Loucy (cell line): ENCODE measurements around the gene MBTPS2.

ENCODE experiments used
- H2AFZ ChIP-seq: fragments of 200-600 bp; sonication (generic); 2 replicates; pipeline ENCODE4 v1.6.0; 2016; ENCODE audit warnings: antibody characterized with exemption, mild to moderate bottlenecking, low read length, moderate library complexity
- H3F3A ChIP-seq: fragments of 200-600 bp; 2 replicates; pipeline ENCODE4 v1.6.0; 2016; ENCODE audit warnings: antibody characterized with exemption, low read depth, mild to moderate bottlenecking
- H3K27me3 ChIP-seq: fragments of 200-600 bp; sonication (generic); 2 replicates; pipeline ENCODE4 v1.6.1; 2014; ENCODE audit warnings: low read length, mild to moderate bottlenecking; ENCODE audit not compliant: insufficient read depth, poor library complexity, severe bottlenecking
- H3K36me3 ChIP-seq: fragments of 200-600 bp; sonication (generic); 2 replicates; pipeline ENCODE4 v1.6.1; 2016; ENCODE audit warnings: low read length; ENCODE audit not compliant: insufficient read depth
- H3K4me1 ChIP-seq: fragments of 200-600 bp; sonication (generic); 2 replicates; pipeline ENCODE4 v1.5.1; 2014; ENCODE audit warnings: low read length, mild to moderate bottlenecking; ENCODE audit not compliant: insufficient read depth, poor library complexity, severe bottlenecking
- H3K4me2 ChIP-seq: fragments of 200-600 bp; sonication (generic); 2 replicates; pipeline ENCODE4 v1.6.0; 2014; ENCODE audit warnings: antibody characterized with exemption, low read length, low read depth, mild to moderate bottlenecking; ENCODE audit not compliant: poor library complexity, severe bottlenecking
- H3K4me3 ChIP-seq: fragments of 200-600 bp; sonication (generic); 2 replicates; pipeline ENCODE4 v1.5.1; 2014; ENCODE audit warnings: low read length, mild to moderate bottlenecking, mixed read lengths; ENCODE audit not compliant: poor library complexity, severe bottlenecking
- H3K79me2 ChIP-seq: fragments of 200-600 bp; sonication (generic); 2 replicates; pipeline ENCODE4 v1.6.1; 2014; ENCODE audit warnings: low read length; ENCODE audit not compliant: insufficient read depth
- H3K9ac ChIP-seq: fragments of 200-600 bp; sonication (generic); 2 replicates; pipeline ENCODE4 v1.6.0; 2014; ENCODE audit warnings: mild to moderate bottlenecking, low read depth, low read length, moderate library complexity; ENCODE audit not compliant: poor library complexity, severe bottlenecking
- H3K9me2 ChIP-seq: fragments of 200-600 bp; sonication (generic); replicated peaks from 2 replicates; pipeline ENCODE4 v1.6.1; 2016; ENCODE audit warnings: low read depth, low read length, mixed read lengths
- H3K9me3 ChIP-seq: fragments of 200-600 bp; sonication (generic); 2 replicates; pipeline ENCODE4 v1.6.1; 2014; ENCODE audit warnings: mild to moderate bottlenecking, antibody characterized with exemption, low read length, low read depth; ENCODE audit not compliant: insufficient read depth
- H4K20me1 ChIP-seq: fragments of 200-600 bp; sonication (generic); 2 replicates; pipeline ENCODE4 v1.6.0; 2014; ENCODE audit warnings: antibody characterized with exemption, low read length, mild to moderate bottlenecking; ENCODE audit not compliant: insufficient read depth, poor library complexity, severe bottlenecking
- CTCF ChIP-seq: fragments of 200-600 bp; sonication (generic); conservative IDR thresholded peaks from 2 replicates; pipeline ENCODE4 v1.5.1; 2014; ENCODE audit warnings: mild to moderate bottlenecking, antibody characterized with exemption, low read length
- EZH2phosphoT487 ChIP-seq: fragments of 200-600 bp; IDR thresholded peaks from 2 replicates; pipeline ENCODE4 v1.6.1; 2018; ENCODE audit warnings: antibody characterized with exemption, mild to moderate bottlenecking, moderate library complexity, borderline replicate concordance

The MBTPS2 gene

GRCh38 chrX:21831496-21831895 lies 7.9 kb upstream of the MBTPS2 start:
- no peaks in the 10 kb centered on the region for H3K79me2 ChIP-seq
- H3K4me1 ChIP-seq = no peaks in the 10 kb centered on the region
- H3K27me3 ChIP-seq = no peaks in the 10 kb centered on the region
- H3K4me2 ChIP-seq = no peak overlapping the region
- no peak for TF ChIP-seq CTCF
- TF ChIP-seq EZH2phosphoT487 = no peak
- H3K9me3 ChIP-seq = no peaks in the 10 kb centered on the region
- no peak overlapping the region for H3K9ac ChIP-seq
- H3K36me3 ChIP-seq = no peaks in the 10 kb centered on the region
- H3K4me3 ChIP-seq = no peak overlapping the region
- H3F3A ChIP-seq = no peaks in the 10 kb centered on the region
- no peaks in the 10 kb centered on the region for H4K20me1 ChIP-seq
- no peaks in the 10 kb centered on the region for H3K9me2 ChIP-seq
- H2AFZ ChIP-seq = no peak overlapping the region

- Histone ChIP-seq H3K9me3 (no peaks in the 10 kb centered on the region), H3K4me3 (no peak overlapping the region), H4K20me1 (no peaks in the 10 kb centered on the region), H3K9me2 (no peaks in the 10 kb centered on the region), H3K79me2 (peaks cover 15% of the 10 kb centered on the region), H2AFZ (peak overlapping the region; percentile 43; the same call in 1 of the 2 replicates), H3F3A (no peaks in the 10 kb centered on the region), H3K4me2 (no peak overlapping the region), H3K4me1 (no peaks in the 10 kb centered on the region), H3K27me3 (no peaks in the 10 kb centered on the region), H3K9ac (no peak overlapping the region), H3K36me3 (no peaks in the 10 kb centered on the region)
- TF ChIP-seq EZH2phosphoT487 = no peak
- no peak for TF ChIP-seq CTCF
Observed at GRCh38 chrX:21837056-21837455, 2.4 kb upstream of the MBTPS2 start.

- Histone ChIP-seq H3K4me3 (peak overlapping the region; percentile 83), H3K36me3 (no peaks in the 10 kb centered on the region), H3K27me3 (no peaks in the 10 kb centered on the region), H4K20me1 (no peaks in the 10 kb centered on the region), H3K9me3 (no peaks in the 10 kb centered on the region), H3K9ac (peak overlapping the region; percentile 86), H3K4me1 (no peaks in the 10 kb centered on the region), H2AFZ (peak overlapping the region; percentile 87), H3K4me2 (peak overlapping the region; percentile 48), H3K9me2 (no peaks in the 10 kb centered on the region), H3K79me2 (peaks cover 15% of the 10 kb centered on the region), H3F3A (no peaks in the 10 kb centered on the region)
- no peak for TF ChIP-seq CTCF
- no peak for TF ChIP-seq EZH2phosphoT487
Observed at GRCh38 chrX:21838937-21839333, 482 bp upstream of the MBTPS2 start.
